CD4-positive, alpha-beta T cell treated with Interleukin-2 at 100 ng/mL for 4 hours (primary cell): ENCODE data around the gene TADA2B.

Source experiments
- DNase-seq: peaks from one replicate; pipeline ENCODE4 v3.0.0-alpha.2; 2020; ENCODE audit warnings: low spot score

TADA2B gene

GRCh38 chr4:7017446-7018048 lies 25.6 kb upstream of the TADA2B start:
- DNase-seq = no peak

- DNase-seq = no peak
Measured at GRCh38 chr4:7018281-7018680, 24.9 kb upstream of the TADA2B start.

GRCh38 chr4:7019367-7019766 lies 23.8 kb upstream of the TADA2B start:
- DNase-seq = no peak

DNA sequence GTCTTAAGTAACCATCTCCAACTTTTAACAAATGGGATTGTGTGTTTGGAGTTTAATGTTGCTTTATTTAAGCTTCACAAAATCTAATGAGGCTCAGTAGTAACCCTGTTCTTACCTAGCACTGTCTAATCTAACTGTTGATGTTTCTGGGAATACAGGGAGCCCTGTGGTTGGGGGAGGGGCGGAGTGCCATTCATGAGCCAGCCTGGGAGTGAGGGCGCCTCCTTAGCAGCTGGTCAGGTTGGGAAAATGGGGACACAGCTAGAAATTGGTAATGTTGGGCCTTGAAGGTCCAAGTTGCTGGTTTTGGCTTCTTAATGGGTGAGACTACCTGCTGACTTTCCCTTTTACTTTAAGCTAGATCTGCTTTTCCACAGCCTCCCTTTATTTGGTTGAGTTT lies 22.9 kb upstream of the TADA2B start:
- DNase-seq = no peak

- no peak for DNase-seq
Measured at GRCh38 chr4:7020856-7021255, 22.3 kb upstream of the TADA2B start.

DNA sequence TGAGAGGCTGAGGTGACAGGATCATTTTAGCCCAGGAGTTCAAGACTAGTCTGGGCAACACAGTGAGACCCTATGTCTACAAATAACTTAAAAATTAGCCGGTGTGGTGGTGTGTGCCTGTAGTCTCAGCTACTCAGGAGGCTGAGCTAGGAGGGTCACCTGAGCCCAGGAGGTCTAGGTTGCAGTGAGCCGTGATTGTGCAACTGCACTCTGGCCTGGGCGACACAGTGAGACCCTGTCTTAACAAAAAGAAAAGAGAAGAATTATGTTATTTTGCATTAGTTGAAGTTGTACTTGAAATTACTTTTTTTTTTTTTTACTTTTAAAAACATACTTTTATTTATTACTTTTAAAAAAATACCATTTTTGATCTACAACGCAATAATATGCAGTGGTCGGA lies 21.8 kb upstream of the TADA2B start:
- DNase-seq = no peak

DNA sequence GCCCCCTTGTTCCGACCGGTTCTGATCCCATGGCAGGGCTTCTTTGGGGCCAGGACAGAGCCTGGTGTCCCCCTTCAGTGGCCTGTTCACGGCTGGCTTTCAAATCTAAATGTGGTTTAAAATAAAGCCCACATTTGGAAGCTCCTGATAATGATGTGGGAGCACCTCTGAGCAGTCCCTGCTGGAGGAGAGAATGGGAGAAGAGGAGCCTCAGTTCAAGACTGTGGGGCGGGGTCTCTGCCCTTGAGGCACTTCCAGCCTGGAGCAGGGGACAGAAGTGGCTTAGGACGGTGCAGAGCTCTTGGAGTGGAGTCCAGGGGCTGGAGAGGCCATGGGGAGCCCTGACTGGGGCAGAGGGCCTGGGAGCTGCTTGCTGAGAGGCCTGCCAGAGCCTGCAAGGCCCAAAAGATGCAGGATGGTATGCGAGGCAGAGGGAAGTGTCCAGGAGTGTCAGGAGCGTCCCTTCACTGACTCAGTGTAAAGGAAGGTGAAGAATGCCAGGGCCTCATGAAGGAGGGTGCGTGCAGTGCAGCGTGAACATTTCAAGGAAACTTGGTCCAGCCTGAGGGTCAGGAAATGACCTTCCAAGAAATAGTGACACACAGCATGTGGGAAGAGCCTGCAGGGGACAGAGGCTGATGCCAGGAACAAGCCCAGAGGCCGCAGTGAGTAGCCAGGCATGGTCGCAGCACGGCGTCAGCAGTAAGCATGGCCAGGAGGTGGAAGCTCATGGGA lies 21.1 kb upstream of the TADA2B start:
- DNase-seq = no peak

- DNase-seq = no peak
Measured at GRCh38 chr4:7023486-7023885, 19.7 kb upstream of the TADA2B start.

- no peak for DNase-seq
Measured at GRCh38 chr4:7023901-7024300, 19.3 kb upstream of the TADA2B start.

- no peak for DNase-seq
Measured at GRCh38 chr4:7024336-7024890, 18.8 kb upstream of the TADA2B start.

DNA sequence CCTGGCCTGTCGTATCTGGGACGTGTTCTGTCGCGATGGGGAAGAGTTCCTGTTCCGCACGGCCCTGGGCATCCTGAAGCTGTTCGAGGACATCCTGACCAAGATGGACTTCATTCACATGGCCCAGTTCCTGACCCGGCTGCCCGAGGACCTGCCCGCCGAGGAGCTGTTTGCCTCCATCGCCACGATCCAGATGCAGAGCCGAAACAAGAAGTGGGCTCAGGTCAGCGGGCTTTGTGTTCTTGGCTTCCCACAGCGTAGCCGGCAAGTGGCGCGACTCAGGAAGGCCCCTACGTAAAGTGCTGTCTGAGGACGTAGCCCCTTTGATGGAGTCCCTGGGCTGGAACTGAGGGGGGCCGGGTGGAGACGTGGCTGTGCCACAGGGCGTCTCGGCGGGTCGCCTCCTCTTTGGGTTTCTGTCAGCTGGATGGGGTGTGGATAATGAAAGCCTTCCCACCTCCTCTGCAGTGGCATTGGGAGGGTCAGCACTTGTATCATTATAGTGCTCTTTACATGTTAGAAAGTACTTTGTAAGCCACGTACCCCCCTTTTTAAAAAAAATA lies 18.1 kb upstream of the TADA2B start:
- DNase-seq = no peak

GRCh38 chr4:7026107-7026506 lies 17.1 kb upstream of the TADA2B start:
- DNase-seq = no peak

- no peak for DNase-seq
Measured at GRCh38 chr4:7027284-7027683, 15.9 kb upstream of the TADA2B start.

GRCh38 chr4:7027913-7028312 lies 15.3 kb upstream of the TADA2B start:
- DNase-seq = no peak

GRCh38 chr4:7029212-7029611 lies 14.0 kb upstream of the TADA2B start:
- no peak for DNase-seq

DNA sequence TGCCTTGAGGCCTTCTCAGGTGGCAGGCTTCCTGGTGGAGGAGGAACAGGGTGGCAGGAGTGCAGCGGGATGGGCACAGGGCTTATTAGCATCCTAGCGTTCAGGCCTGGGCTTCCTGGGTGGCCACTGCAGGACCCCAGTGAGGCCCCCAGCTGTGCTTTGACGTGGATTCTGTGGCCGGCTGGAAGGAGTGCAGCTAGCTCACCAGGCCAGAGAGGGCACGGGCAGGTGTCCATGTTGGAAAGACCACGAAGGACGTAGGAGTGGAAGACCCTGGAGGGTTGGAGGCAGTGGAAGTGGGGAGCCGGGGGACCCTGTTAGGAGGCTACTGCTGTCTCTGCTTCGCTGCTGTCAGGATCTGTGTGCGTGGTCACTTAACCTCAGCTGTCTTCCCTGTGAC lies 13.3 kb upstream of the TADA2B start:
- DNase-seq = no peak

DNA sequence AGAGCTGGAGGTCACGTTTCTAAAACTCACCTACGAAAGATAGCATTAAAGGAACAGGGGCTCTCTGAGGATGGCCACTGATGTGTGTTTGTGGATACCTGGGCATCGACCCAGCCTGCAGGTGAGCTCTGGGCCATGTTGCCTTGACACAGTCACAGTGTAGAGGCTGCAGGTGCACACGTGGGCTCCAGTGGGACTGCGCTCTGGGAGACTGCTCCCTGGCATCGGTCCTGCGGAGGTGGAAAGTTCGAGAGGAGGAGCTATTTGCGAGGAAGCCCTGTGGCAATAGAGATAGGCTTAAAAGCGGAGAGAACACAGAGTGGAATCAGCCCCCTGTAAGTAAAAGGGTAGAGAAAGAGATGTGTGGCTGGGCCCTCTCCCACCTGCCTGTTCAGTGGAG lies 12.3 kb upstream of the TADA2B start:
- no peak for DNase-seq

DNA sequence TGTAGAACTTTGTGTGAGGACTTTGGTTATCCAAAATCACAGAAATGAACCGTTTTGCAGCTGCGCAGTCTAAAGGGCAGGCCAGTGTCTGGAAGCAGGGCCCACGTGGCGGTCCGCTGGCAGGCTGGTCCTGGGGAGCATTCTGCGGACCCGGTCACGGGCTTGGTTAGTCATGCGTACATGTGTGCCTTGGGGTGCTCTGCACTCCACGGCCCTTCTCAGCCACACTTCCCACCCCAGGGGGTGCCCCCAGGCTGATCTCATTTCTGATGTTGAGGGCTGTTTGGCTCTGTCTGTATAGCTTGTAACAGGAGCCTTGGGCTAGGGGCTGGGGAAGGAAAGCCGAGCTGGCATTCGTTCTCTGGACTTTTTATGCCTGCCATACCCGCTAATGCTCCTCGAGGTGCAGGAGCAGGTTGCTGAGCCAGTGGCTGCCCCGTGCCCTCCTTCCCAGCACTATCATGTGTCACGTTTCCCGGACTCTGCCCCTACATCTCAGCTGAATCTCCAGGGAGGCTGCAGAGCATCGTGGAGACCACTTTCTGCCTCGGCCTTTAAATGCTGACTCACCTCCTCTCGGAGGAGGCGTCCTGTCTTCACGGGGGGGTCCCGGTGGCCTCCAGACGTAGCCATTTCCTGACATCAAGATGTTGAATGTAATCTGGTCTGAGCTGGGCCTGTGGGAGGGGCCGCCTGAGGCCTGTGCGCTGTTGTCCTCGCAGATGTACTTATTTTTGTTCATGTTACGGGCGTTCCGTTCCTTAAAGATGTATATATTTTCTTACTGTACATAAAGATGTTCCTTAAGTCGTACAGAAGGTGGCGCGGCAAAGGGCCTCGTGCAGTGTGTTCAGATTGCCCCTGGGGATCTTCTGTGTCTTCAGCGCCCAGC lies 11.4 kb upstream of the TADA2B start:
- no peak for DNase-seq

GRCh38 chr4:7032596-7032995 lies 10.6 kb upstream of the TADA2B start:
- DNase-seq = no peak

DNA sequence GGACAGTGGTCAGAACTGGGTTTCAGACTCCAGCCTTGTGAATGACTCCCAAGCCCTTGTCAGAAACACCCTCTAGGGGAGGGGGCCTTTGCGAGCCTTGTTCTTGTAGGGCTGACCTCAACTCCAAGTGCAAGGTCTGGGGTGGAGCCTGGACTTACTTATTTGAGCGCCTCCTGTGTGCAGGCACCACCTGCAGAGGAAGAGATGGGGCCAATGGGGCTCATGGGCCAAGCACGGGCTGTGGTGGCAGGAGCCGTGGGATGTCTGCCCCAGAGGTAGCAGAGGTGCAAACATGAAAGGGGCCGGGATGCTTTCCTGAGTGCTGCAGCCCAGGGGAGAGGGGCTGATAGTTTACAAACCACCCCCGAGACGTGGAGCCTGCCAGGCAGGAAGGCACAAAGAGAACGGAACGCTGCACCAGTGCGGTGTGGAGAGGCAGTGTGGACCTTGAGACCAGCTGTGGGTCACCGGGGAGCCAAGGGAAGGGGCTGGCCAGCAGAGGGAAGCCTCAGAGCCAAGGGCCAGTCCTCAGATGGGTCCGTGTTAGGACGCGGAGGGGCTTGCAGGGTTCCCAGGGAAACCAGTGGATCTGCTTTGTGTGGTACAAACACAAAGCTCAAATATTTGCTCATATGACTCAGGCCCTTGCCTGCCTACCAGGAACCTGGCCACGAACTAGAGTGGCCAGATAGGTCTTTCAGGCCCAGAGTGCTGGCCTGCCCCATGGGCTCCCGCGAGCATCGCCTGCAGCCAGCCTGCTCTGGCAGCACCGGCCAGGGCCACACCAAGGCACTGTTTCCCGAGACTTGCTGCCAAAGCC lies 8.7 kb upstream of the TADA2B start:
- DNase-seq = no peak

DNA sequence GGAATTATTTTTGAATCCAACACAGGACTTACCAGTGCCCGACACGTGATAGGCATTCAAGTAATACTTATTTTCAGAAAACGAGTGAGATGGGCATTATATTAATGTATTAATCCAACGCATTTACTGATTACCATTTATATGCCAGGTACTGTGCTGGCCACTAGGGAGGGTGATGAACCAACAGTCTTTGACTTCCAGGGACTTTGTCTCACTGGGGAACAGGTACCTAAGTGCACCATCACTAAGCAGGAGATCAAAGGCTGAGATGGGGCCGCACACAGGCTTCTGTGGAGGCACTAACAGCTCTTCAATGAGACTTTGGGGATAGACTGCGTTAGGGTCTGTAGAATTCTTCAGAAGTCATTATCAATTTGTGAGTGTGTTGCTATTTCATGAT lies 5.7 kb upstream of the TADA2B start:
- DNase-seq = peak; percentile 11

DNA sequence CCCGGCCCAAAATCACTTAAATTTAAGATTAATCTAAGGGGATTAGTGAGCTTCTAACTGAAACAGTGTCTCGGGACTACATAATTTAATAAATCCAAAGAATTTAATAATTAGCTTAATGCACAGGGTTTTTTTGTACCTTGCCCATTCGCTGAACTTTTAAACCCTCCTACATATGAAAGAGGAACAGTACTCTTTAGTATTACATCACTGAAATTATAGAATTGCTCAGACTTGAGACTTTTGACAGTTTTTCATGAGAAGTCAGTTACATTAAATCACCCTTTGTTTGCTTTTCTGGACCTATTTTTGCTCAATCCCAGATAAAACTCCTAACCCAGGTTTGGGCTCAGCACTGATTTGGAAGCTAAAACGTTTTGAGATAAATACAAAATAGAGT lies 2.4 kb upstream of the TADA2B start:
- DNase-seq = no peak
